Middle frontal gyrus (tissue), 1 donor: Measurements from ENCODE around the gene PCDHA9.

Experiments used
- DNase-seq: peaks from one replicate; pipeline ENCODE4 v3.0.0-alpha.2; 2015; ENCODE audit warnings: low spot score; ENCODE audit errors: extremely low spot score

PCDHA9 gene

DNA sequence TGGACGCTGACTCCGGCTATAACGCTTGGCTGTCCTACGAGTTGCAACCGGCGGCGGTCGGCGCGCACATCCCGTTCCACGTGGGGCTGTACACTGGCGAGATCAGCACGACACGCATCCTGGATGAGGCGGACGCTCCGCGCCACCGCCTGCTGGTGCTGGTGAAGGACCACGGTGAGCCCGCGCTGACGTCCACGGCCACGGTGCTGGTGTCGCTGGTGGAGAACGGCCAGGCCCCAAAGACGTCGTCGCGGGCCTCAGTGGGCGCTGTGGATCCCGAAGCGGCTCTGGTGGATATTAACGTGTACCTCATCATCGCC lies 29.0 kb downstream of the PCDHA9 start:
- no peak for DNase-seq

- no peak for DNase-seq
Measured at GRCh38 chr5:140881889-140882590, 33.9 kb downstream of the PCDHA9 start, which contains the start of gene PCDHA13. PCDHA13 (plus strand) TSS chr5:140882124; CDS start chr5:140882269, 145 bp downstream.

DNA sequence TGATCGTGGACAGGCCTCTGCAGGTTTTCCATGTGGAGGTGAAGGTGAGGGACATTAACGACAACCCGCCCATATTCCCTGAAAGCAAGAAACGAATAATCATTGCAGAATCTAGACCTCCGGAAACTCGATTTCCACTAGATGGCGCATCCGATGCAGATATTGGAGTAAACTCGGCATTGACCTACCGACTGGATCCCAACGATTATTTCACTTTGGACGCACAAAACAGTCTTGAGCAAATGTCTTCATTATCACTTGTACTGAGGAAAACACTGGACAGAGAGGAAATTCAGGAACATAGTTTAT lies 34.4 kb downstream of the PCDHA9 start:
- no peak for DNase-seq

DNA sequence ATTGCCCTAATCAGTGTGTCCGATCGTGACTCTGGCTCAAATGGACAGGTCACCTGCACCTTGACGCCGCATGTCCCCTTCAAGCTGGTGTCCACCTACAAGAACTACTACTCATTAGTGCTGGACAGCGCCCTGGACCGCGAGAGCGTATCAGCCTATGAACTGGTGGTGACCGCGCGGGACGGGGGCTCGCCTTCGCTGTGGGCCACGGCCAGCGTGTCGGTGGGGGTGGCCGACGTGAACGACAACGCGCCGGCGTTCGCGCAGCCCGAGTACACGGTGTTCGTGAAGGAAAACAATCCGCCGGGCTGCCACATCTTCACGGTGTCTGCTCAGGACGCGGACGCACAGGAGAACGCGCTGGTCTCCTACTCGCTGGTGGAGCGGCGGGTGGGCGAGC lies 35.2 kb downstream of the PCDHA9 start:
- no peak for DNase-seq

DNA sequence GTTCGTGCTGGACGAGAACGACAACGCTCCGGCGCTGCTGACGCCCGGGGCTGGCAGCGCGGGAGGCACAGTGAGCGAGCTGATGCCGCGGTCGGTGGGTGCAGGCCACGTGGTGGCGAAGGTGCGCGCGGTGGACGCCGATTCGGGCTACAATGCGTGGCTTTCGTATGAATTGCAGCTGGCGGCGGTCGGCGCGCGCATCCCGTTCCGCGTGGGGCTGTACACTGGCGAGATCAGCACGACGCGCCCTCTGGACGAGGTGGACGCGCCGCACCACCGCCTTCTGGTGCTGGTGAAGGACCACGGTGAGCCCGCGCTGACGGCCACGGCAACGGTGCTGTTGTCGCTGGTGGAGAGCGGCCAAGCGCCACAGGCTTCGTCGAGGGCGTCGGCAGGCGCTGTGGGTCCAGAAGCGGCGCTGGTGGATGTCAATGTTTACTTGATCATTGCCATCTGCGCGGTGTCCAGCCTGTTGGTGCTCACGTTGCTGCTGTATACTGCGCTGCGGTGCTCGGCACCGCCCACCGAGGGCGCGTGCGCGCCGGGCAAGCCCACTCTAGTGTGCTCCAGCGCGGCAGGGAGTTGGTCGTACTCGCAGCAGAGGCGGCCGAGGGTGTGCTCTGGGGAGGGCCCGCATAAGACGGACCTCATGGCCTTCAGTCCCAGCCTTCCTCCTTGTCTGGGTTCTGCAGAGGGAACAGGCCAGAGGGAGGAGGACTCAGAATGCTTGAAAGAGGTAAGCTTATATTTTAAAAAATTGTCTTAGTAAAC lies 35.9 kb downstream of the PCDHA9 start:
- DNase-seq = no peak
